NOMO-1 treated with DMSO at 0.1 percent for 48 hours (cell line): ENCODE measurements around the gene UQCC5.

Source experiments
- DNase-seq: peaks from one replicate; lab custom pipeline; 2025; ENCODE audit not compliant: unreplicated experiment; lab: John Stamatoyannopoulos, UW

The UQCC5 gene, protein sequence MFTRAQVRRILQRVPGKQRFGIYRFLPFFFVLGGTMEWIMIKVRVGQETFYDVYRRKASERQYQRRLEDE

DNA sequence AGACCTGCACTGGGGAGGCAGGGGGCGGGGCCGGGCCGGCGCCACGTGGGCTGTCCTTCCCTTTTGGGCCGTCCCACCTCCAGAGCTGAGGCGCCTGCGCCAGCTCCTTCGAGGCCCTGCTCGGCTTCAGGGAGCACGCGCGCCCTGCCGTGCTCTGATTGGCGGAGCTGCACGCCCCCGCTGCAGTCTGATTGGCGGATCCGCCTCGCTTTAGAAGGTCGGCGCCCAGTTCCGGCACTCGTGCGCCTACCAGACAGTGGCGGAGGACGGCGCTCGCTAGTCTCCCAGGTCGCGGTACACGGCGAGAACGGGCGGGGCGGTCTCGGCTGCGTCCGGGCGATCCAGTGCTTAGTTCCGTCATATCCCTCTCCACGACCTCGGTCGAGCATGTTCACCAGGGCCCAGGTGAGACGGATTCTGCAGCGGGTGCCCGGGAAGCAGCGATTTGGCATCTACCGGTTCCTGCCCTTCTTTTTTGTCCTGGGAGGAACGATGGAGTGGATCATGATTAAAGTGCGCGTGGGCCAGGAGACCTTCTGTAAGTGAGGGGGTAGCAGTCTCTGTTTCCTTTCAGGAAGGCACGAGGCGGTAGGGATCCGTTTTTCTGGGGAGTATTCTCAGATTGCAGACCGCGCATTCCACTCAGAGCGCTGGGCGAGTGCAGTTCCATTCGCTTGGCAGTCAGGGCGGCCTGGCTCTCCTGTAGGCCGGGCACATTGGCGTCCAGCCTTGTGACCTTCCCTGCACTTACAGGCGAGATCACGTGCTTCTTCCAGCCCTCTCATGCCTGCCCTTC is at the start of gene UQCC5:
Gene UQCC5, plus strand, starts transcription at position 237 of the 796 bp plus-strand sequence. Its CDS starts 151 bp downstream, at position 388.
- peak; percentile 97 for DNase-seq

DNA sequence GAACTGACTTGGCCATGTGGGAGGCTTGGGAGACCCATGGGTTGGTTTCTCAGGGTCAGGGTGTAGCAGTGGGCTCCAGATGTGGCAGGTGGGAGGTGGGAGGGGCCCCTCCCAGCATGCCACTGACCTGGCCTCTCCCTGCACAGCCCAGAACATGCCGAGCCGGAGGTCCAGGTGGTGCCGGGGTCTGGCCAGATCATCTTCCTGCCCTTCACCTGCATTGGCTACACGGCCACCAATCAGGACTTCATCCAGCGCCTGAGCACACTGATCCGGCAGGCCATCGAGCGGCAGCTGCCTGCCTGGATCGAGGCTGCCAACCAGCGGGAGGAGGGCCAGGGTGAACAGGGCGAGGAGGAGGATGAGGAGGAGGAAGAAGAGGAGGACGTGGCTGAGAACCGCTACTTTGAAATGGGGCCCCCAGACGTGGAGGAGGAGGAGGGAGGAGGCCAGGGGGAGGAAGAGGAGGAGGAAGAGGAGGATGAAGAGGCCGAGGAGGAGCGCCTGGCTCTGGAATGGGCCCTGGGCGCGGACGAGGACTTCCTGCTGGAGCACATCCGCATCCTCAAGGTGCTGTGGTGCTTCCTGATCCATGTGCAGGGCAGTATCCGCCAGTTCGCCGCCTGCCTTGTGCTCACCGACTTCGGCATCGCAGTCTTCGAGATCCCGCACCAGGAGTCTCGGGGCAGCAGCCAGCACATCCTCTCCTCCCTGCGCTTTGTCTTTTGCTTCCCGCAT is 49.2 kb upstream of the UQCC5 start:
- DNase-seq = no peak

DNA sequence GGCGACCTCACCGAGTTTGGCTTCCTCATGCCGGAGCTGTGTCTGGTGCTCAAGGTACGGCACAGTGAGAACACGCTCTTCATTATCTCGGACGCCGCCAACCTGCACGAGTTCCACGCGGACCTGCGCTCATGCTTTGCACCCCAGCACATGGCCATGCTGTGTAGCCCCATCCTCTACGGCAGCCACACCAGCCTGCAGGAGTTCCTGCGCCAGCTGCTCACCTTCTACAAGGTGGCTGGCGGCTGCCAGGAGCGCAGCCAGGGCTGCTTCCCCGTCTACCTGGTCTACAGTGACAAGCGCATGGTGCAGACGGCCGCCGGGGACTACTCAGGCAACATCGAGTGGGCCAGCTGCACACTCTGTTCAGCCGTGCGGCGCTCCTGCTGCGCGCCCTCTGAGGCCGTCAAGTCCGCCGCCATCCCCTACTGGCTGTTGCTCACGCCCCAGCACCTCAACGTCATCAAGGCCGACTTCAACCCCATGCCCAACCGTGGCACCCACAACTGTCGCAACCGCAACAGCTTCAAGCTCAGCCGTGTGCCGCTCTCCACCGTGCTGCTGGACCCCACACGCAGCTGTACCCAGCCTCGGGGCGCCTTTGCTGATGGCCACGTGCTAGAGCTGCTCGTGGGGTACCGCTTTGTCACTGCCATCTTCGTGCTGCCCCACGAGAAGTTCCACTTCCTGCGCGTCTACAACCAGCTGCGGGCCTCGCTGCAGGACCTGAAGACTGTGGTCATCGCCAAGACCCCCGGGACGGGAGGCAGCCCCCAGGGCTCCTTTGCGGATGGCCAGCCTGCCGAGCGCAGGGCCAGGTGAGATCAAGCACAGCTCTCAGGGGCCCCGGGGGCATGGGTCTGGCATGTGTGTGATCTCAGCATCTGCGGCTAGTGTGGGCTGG is 48.4 kb upstream of the UQCC5 start:
- DNase-seq = no peak

DNA sequence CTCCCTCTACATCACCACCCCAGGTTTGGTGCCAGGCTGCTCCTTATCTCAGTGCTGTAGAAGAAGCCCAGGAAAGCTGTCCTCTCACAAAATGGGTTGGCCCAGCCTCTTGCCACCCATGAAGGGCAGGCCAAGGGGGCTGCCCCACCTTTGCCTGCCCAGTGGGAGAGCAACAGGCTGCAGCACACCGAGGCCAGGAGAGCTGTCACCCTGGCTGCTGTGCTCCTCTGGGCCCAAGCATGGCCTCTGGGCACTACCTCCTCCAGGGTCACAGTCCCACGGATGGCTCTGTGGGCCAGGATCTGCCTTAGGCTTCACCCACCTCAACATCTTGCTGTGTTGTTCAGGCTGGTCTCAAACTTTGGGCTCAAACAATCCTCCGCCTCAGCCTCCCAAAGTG is 47.7 kb upstream of the UQCC5 start:
- DNase-seq = no peak

DNA sequence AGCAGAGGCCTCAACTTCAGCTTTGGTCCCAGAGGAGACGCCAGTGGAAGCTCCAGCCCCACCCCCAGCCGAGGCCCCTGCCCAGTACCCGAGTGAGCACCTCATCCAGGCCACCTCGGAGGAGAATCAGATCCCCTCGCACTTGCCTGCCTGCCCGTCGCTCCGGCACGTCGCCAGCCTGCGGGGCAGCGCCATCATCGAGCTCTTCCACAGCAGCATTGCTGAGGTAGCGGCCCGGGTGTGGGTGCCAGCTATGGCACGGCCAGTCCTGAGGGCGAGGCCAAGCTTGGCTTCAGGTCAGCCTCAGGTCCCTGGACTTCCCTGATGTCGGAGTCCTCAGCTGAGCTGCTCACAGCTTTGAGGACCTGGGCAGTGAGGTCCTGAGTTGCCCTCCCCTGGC is 47.0 kb upstream of the UQCC5 start:
- DNase-seq = no peak

DNA sequence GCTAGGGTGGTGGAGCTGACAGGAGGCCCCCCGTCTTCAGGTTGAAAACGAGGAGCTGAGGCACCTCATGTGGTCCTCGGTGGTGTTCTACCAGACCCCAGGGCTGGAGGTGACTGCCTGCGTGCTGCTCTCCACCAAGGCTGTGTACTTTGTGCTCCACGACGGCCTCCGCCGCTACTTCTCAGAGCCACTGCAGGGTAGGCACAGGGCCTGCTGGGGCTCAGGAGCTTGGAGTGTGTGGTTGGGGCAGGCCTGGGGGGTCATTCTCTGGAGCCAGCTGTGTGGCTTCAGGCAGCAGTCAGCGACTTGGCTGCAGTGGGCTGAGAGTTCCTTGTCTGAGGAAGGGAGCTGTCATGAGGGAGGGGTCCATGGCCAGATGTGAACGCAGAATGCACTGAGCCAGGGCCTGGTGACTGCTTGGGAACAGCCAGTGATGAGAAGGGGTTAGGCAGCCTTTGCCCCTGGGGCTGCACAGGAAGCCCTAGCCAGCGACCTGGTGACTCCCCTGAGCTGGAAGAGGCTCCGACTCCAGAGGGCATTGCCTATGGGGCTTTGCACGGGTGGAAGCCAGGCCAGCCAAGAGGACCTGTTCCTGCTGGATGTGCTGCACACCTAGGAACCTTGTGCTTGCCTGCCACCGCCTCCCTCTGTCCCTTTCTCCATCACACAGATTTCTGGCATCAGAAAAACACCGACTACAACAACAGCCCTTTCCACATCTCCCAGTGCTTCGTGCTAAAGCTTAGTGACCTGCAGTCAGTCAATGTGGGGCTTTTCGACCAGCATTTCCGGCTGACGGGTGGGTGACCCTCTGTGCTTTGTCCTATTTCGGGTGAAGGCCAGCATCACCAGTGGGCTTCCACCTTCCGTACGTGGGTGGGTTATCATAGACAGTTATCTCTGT is 46.1 kb upstream of the UQCC5 start:
- DNase-seq = no peak

DNA sequence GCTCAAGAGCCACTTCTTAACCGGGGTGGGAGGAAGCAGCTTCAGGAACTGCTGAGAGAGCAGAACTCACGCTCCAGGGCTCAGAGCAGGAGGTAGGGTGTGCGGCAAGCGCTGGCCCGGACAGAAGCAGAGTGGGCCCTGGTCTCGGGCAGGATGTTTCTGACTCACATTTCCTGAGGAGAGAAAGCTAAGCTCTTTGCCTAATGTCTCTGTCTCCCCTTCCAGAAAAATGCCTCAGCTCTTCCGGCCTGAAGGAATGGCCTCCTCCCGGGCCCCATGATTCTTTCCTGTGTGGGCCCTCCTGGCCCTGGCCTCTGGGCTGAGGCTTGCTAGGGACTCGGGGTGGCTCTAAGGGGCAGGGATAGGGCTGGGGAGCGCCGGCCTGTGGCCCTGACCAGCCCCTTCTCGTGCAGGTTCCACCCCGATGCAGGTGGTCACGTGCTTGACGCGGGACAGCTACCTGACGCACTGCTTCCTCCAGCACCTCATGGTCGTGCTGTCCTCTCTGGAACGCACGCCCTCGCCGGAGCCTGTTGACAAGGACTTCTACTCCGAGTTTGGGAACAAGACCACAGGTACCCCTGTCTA is 45.4 kb upstream of the UQCC5 start:
- DNase-seq = no peak

DNA sequence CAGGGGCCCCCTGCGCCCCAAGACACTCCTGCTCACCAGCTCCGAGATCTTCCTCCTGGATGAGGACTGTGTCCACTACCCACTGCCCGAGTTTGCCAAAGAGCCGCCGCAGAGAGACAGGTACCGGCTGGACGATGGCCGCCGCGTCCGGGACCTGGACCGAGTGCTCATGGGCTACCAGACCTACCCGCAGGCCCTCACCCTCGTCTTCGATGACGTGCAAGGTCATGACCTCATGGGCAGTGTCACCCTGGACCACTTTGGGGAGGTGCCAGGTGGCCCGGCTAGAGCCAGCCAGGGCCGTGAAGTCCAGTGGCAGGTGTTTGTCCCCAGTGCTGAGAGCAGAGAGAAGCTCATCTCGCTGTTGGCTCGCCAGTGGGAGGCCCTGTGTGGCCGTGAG is 44.3 kb upstream of the UQCC5 start:
- DNase-seq = no peak

DNA sequence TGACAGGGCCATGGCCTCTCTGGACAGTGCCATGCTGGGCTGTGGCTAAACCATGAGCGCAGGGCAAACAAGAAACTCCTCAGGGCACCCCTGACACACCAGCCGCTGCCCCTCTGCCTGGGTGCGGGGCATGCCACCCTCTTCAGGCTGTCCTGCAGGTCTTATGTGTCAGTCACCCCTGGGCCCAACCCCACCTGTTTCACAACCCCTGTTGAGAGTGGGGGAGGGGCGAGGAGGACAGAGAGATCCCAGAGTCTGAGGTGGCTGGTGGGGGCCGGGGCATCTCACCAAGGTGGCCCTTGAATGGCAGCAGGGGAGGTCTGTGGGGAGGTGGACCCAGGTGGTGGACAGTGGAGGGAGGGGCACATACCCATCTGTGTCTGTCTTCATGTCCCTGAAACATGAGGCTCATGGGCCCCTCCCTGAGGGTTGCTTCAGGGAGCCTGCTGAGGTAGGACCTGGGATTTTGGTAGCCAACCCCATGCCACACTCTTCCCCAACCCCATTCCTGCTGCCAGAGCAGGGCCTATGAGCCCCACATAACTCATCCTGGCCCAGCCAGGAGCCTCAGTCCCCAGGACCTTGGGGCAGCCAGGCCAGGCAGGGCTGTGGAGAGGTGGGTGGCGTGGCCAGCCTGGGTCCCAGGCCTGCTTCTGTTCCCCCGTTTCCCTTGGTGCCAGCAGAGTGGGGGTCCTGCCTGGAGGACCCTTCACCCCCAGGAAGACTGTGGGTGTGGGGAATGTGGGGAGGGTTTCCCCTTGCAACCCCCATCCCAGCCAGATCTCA is 43.0 kb upstream of the UQCC5 start:
- no peak for DNase-seq

DNA sequence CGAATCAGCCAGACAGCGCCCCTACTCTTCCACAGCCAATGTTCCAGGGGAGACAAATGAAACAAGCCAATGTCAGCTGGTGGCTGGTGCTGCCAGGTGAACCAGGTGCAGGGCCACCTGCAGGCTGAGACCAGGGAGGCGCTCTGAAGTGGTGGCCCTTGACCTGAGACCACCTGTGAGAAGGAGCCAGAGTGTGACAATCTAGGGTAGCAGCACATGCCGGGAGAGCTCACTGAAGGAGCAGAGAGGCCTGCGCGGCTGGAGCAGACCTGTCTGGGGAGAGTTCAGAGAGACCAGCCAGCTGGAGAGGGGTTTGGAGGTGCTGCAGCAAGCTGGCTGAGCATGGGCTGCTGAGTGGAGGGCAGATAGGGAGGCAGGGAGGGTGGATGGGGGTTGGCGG is 42.0 kb upstream of the UQCC5 start:
- no peak for DNase-seq

DNA sequence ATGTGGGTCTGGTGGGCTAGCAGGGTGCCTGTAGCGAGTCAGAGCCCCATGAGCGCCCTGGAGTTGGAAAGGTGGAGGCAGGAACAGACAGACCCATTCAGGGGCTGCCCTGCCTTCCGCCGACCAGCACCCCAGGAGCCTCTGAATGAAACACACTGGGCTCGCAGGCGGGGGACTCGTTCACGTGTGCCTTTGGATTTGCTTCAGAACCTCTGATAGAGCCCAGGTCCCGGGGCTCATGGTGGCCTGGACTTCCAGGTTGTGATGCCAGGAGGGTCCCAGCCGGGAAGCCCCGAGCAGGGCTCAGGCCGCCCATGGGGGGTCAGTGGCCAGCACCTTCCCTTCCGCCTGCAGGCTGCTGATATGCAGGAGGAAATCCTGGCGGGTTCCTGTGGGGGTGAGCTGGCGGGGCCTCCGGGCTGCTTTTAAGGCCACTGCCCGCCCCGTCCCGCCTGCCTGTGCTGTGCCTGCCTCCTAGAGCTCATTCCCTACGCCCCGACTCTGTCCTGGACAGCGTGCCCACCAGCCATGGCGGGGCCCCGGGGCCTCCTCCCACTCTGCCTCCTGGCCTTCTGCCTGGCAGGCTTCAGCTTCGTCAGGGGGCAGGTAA is 41.4 kb upstream of the UQCC5 start, which contains the start of gene STAB1:
Gene STAB1, plus strand, starts transcription at position 453 of the 610 bp plus-strand sequence. Its CDS starts 76 bp downstream, at position 529.
- no peak for DNase-seq

DNA sequence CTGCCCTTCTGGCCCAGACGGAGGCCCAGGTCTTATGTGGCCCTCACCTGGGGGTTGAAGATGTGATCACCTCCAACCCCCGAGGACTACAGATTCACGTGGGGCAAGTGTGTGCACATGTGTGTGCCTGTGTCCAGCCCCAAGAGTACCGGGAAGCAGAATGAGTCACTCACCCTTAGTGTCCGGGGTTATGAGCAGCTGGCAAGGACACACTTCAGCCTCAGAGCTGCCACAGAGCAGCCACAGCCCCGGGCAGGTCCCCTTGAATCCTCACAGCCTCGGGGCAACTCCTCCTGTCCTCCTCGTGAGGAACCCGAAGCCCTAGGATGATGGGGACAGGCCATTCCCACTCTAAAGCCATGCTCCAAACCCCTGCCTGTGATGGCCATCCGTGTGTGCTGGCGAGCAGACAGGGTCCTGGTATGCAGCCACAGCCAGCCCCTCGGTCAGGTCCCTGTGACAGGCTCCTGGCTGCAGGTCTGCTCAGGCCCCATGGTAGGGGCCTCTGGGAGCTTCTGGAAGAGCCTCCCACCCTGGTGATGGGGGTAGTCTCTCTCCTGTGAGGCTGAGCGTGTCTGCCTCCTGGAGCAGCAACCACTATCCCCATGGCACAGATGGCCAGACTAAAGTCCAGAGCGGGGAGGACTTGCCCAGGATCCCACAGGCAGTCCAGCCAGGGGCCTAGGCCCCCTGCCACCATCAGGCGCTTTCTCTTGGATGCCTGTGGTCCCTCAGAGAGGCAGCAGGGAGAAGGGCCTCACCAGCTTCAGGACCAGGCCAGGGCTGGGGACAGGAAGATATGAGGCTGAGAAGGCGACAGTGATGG is 40.4 kb upstream of the UQCC5 start:
- DNase-seq = no peak

DNA sequence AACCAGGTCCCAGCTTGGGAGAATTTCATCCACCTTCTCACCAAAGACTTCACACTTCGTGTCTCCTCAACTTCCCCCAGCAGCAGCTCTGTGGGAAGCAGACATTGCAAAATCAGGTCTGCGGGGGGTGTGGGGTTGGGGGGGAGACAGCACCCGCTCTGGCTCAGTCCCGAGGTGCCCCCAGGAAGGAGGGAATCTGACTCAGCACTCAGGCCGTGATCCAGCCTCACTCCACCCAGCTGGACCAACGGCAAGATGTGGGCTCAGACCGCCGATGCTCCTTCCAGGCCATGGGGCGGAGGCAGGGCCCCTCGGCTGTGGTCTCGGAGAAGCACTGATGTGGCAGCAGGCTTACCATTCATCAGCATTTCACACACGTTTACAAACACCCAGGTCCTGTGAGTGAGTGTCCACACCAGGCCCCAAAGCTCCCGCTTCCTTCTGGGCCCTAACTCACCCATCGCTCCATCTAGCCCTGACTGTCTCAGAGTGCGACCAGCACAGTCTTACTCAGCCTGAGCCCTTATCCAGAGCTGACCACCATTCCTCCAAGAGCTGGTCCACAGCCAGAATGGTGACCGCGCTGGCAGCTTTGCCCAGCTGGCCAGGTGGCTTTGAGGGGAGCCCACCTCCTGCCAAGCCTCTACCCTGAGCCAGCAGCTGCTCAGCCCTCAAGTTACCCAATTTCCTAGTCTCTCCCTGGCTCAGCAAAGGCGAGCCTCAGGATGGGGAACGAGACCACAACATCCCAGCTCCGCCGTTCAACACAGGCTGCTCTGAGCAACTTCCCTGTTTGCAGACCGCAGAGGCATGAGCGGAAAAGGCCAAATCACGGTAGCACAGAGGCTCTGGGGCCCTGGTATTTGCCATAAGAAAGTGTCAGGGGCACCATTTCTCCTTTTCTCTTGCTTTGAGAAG is 38.0 kb upstream of the UQCC5 start:
- peak; percentile 95 for DNase-seq

DNA sequence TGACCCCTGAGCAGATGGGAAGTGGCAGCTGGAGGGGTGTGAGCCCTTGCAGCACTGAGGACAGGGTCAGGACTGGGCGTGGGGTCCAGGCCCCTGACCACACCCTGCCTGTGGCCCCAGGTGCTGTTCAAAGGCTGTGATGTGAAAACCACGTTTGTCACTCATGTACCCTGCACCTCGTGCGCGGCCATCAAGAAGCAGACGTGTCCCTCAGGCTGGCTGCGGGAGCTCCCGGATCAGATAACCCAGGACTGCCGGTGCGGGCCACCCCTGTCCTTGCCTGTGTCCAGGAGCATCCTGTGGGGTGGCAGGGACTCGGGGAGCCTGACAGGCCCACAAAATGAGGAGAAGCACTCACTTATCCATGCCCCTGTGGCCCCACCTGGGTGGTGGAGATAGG is 35.4 kb upstream of the UQCC5 start:
- DNase-seq = no peak

DNA sequence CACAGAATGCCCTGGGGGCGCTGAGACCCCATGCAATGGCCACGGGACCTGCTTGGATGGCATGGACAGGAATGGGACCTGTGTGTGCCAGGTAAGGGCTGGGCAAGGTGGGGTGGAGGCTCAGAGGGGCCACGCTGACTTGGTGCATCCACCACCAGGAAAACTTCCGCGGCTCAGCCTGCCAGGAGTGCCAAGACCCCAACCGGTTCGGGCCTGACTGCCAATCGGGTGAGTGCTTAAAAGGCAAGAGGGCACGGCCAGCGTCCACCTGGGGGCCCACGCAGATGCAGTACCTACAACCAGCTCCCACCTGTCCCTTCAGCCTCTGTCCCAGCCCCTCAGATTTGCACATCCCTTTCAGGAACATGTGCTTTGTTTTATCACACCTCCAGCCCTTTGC is 34.4 kb upstream of the UQCC5 start:
- DNase-seq = no peak

DNA sequence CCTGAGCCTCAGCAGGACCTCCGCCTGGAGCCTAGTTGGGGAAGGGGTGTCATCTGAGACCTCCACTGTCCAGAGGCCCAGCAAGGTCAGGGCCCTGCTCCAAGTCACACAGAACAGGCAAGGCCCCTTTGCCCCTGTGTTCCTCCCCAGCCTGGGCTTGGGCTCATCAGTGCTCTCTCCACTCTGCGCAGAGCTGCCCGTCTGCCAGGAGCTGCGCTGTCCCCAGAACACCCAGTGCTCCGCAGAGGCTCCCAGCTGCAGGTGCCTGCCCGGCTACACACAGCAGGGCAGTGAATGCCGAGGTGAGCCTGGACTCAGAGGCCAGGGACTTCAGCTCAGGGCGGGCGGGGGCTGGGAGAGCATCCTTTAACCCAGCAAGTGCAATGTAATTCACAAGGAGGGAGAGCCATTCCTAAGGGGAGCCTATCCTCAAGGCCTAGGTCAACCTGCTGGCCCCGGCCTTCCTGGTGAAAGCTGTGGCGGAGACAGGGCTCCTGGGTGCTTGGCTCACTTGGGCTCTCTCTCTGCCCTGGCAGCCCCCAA is 33.5 kb upstream of the UQCC5 start:
- no peak for DNase-seq
